ENCODE data around the gene ZNF76.

Gene ZNF76

GRCh38 chr6:35259194-35259947 is at the start of gene ZNF76:
ZNF76 (plus strand) TSS chr6:35259735; CDS start chr6:35281152, 21,417 bp downstream.
- Mint-ChIP-seq H3K9me3 (no peaks in the 10 kb centered on the region), H3K27me3 (no peaks in the 10 kb centered on the region), H3K4me1 (peaks cover 47% of the 10 kb centered on the region), H3K4me3 (peak within 1 kb of the TSS; percentile 97), H3K27ac (peak within 1 kb of the TSS; percentile 96), H3K36me3 (no peaks in the 10 kb centered on the region)

- no peak overlapping the region for H3K27ac Mint-ChIP-seq
- no peaks in the 10 kb centered on the region for H3K36me3 Mint-ChIP-seq
- peaks cover 5% of the 10 kb centered on the region for H3K4me1 Mint-ChIP-seq
- peaks cover 40% of the 10 kb centered on the region for H3K27me3 Mint-ChIP-seq
- H3K9me3 Mint-ChIP-seq: no peaks in the 10 kb centered on the region
- peak overlapping the region; percentile 78 for H3K4me3 Mint-ChIP-seq
These were observed 46.2 kb upstream of the ZNF76 start for GRCh38 chr6:35213298-35213791.

GRCh38 chr6:35213824-35214756 is 45.4 kb upstream of the ZNF76 start, which contains the start of gene SCUBE3:
SCUBE3 (plus strand) TSS chr6:35213956; CDS start chr6:35214419, 463 bp downstream.
- Mint-ChIP-seq H3K27me3 (peaks cover 41% of the 10 kb centered on the region), H3K36me3 (no peaks in the 10 kb centered on the region)

GRCh38 chr6:35214869-35215664 is 44.5 kb upstream of the ZNF76 start:
- Mint-ChIP-seq H3K27ac (no peak overlapping the region), H3K4me3 (peak overlapping the region; percentile 23), H3K36me3 (no peaks in the 10 kb centered on the region), H3K27me3 (peaks cover 41% of the 10 kb centered on the region), H3K4me1 (peaks cover 5% of the 10 kb centered on the region), H3K9me3 (no peaks in the 10 kb centered on the region)

More at GRCh38 chr6:35213824-35214756, 45.4 kb upstream of the ZNF76 start, which contains the start of gene SCUBE3:
- Mint-ChIP-seq H3K4me1 (peaks cover 5% of the 10 kb centered on the region), H3K27ac (no peak within 1 kb of the TSS), H3K4me3 (peak within 1 kb of the TSS; percentile 78), H3K9me3 (no peaks in the 10 kb centered on the region)

GRCh38 chr6:35215665-35216411 is 43.7 kb upstream of the ZNF76 start:
- peaks cover 41% of the 10 kb centered on the region for H3K27me3 Mint-ChIP-seq
- H3K4me1 Mint-ChIP-seq: peaks cover 5% of the 10 kb centered on the region
- H3K36me3 Mint-ChIP-seq: no peaks in the 10 kb centered on the region
- no peak overlapping the region for H3K4me3 Mint-ChIP-seq
- no peak overlapping the region for H3K27ac Mint-ChIP-seq
- no peaks in the 10 kb centered on the region for H3K9me3 Mint-ChIP-seq

GRCh38 chr6:35216412-35216732 is 43.2 kb upstream of the ZNF76 start:
- peaks cover 39% of the 10 kb centered on the region for H3K27me3 Mint-ChIP-seq
- H3K9me3 Mint-ChIP-seq: no peaks in the 10 kb centered on the region
- H3K4me1 Mint-ChIP-seq: peaks cover 5% of the 10 kb centered on the region
- H3K36me3 Mint-ChIP-seq: no peaks in the 10 kb centered on the region
- H3K4me3 Mint-ChIP-seq: no peak overlapping the region
- H3K27ac Mint-ChIP-seq: no peak overlapping the region

- Mint-ChIP-seq H3K9me3 (no peaks in the 10 kb centered on the region), H3K4me1 (peaks cover 5% of the 10 kb centered on the region), H3K27me3 (peaks cover 32% of the 10 kb centered on the region), H3K36me3 (no peaks in the 10 kb centered on the region), H3K4me3 (no peak overlapping the region), H3K27ac (no peak overlapping the region)
These were observed 42.4 kb upstream of the ZNF76 start for GRCh38 chr6:35216851-35217811.

- Mint-ChIP-seq H3K9me3 (no peaks in the 10 kb centered on the region), H3K36me3 (no peaks in the 10 kb centered on the region), H3K4me1 (peaks cover 2% of the 10 kb centered on the region), H3K4me3 (no peak overlapping the region), H3K27me3 (peaks cover 23% of the 10 kb centered on the region), H3K27ac (no peak overlapping the region)
These were observed 41.5 kb upstream of the ZNF76 start for GRCh38 chr6:35218021-35218420.

GRCh38 chr6:35218456-35218855 is 41.1 kb upstream of the ZNF76 start:
- Mint-ChIP-seq H3K4me1 (no peaks in the 10 kb centered on the region), H3K4me3 (no peak overlapping the region), H3K36me3 (no peaks in the 10 kb centered on the region), H3K27ac (no peak overlapping the region), H3K9me3 (no peaks in the 10 kb centered on the region), H3K27me3 (peaks cover 20% of the 10 kb centered on the region)

GRCh38 chr6:35219683-35220326 is 39.7 kb upstream of the ZNF76 start:
- Mint-ChIP-seq H3K36me3 (no peaks in the 10 kb centered on the region), H3K4me3 (no peak overlapping the region), H3K9me3 (no peaks in the 10 kb centered on the region), H3K4me1 (no peaks in the 10 kb centered on the region), H3K27ac (no peak overlapping the region), H3K27me3 (peaks cover 20% of the 10 kb centered on the region)

GRCh38 chr6:35220711-35221110 is 38.8 kb upstream of the ZNF76 start:
- Mint-ChIP-seq H3K4me1 (no peaks in the 10 kb centered on the region), H3K27me3 (peaks cover 14% of the 10 kb centered on the region)

GRCh38 chr6:35223396-35223795 is 36.1 kb upstream of the ZNF76 start:
- Mint-ChIP-seq H3K4me1 (no peaks in the 10 kb centered on the region), H3K4me3 (no peak overlapping the region), H3K36me3 (no peaks in the 10 kb centered on the region), H3K27ac (no peak overlapping the region), H3K27me3 (peaks cover 4% of the 10 kb centered on the region), H3K9me3 (no peaks in the 10 kb centered on the region)

More at GRCh38 chr6:35220711-35221110, 38.8 kb upstream of the ZNF76 start:
- no peak overlapping the region for H3K4me3 Mint-ChIP-seq
- no peaks in the 10 kb centered on the region for H3K9me3 Mint-ChIP-seq
- H3K36me3 Mint-ChIP-seq: no peaks in the 10 kb centered on the region
- H3K27ac Mint-ChIP-seq: no peak overlapping the region

GRCh38 chr6:35224720-35225119 is 34.8 kb upstream of the ZNF76 start:
- Mint-ChIP-seq H3K27ac (no peak overlapping the region), H3K9me3 (no peaks in the 10 kb centered on the region), H3K36me3 (no peaks in the 10 kb centered on the region), H3K27me3 (no peaks in the 10 kb centered on the region), H3K4me3 (no peak overlapping the region), H3K4me1 (no peaks in the 10 kb centered on the region)

Measured in activated naive CD4-positive, alpha-beta T cell treated with anti-CD3 and anti-CD28 coated beads, Interleukin-2, amount 50 U/mL, for 24 hours (primary cell).